ENCODE results near the gene NMRK1. TPM values are rescaled to one million over a fixed set of nuclear protein-coding genes. Genes with fewer than 3 reads are reported as not detected.

The NMRK1 gene
- total and polyA plus RNA-seq, 2 of the 13 experiments (the other 11 are each of a cell fraction or from before 2014, with no cell fraction given): 9.1 to 12.9 TPM

DNA sequence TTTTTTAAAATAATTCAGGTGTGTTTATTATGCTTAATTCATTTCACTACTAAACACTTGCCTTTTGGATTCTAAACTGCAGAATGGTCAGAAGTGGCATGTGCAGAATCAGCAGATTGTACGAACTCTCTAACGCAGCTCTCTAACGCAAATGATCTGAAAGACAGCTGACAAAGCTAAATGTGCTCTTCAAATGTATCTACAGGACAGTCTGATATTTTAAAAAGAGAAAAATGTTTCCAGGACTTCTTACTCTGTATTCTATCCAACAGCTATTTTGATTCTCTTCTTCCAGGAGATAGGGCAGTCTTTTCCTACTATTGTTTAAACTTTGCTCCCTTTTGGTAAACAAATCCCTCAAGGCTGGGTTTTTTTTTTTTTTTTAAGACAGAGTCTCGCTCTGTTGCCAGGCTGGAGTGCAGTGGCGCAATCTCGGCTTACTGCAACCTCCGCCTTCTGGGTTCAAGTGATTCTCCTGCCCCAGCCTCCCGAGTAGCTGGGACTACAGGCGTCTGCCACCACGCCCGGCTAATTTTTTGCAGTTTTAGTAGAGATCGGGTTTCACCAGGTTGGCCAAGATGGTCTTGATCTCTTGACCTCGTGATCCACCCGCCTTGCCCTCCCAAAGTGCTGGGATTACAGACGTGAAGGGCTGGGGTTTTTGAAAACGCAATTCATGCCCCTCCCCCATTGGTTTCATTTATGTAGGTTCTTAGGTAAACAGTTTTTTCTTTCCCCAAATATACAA, 1.2 kb downstream of the NMRK1 start (continued):
- TF ChIP-seq, protein P1, sequence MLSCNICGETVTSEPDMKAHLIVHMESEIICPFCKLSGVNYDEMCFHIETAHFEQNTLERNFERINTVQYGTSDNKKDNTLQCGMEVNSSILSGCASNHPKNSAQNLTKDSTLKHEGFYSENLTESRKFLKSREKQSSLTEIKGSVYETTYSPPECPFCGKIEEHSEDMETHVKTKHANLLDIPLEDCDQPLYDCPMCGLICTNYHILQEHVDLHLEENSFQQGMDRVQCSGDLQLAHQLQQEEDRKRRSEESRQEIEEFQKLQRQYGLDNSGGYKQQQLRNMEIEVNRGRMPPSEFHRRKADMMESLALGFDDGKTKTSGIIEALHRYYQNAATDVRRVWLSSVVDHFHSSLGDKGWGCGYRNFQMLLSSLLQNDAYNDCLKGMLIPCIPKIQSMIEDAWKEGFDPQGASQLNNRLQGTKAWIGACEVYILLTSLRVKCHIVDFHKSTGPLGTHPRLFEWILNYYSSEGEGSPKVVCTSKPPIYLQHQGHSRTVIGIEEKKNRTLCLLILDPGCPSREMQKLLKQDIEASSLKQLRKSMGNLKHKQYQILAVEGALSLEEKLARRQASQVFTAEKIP (CRISPR knock-in tag; IDR thresholded peaks at IDR 0.05; ENCODE audit: borderline replicate concordance): no peak
- TF ChIP-seq ZNF430 (CRISPR knock-in tag; IDR thresholded peaks at IDR 0.05) (0 out of 2 replicates have a peak, but pooled peaks have one; percentile 49), STAG1 (CRISPR knock-in tag; IDR thresholded peaks at IDR 0.05) (no peak), ZNF577 (CRISPR knock-in tag; IDR thresholded peaks at IDR 0.05; ENCODE audit: borderline replicate concordance, low read depth) (no peak), ZNF564 (CRISPR knock-in tag; IDR thresholded peaks at IDR 0.05) (no peak), HMGA1 (CRISPR knock-in tag; conservative IDR thresholded peaks at IDR 0.05) (no peak), SIX1 (CRISPR knock-in tag; IDR thresholded peaks at IDR 0.05; ENCODE audit: borderline replicate concordance) (peak; percentile 61; the same call in 1 of the 2 replicates), ZBTB42 (CRISPR knock-in tag; IDR thresholded peaks at IDR 0.05) (no peak), ZNF20 (CRISPR knock-in tag; IDR thresholded peaks at IDR 0.05) (no peak), LRRFIP1 (CRISPR knock-in tag; conservative IDR thresholded peaks at IDR 0.05) (no peak), ZFP82 (CRISPR knock-in tag; IDR thresholded peaks at IDR 0.05; ENCODE audit: borderline replicate concordance) (no peak), BHLHE40 (IDR thresholded peaks at IDR 0.05; ENCODE audit: low read length) (no peak), REL (CRISPR knock-in tag; conservative IDR thresholded peaks at IDR 0.05) (no peak), SALL1 (CRISPR knock-in tag; IDR thresholded peaks at IDR 0.05) (peak; percentile 73), ZNF343 (CRISPR knock-in tag; IDR thresholded peaks at IDR 0.05) (no peak), PPARG (CRISPR knock-in tag; conservative IDR thresholded peaks at IDR 0.05) (no peak), KDM4B (CRISPR knock-in tag; IDR thresholded peaks at IDR 0.05) (no peak), ZFAT (CRISPR knock-in tag; conservative IDR thresholded peaks at IDR 0.05) (no peak), ZFP36L1 (CRISPR knock-in tag; IDR thresholded peaks at IDR 0.05) (no peak), ZNF136 (CRISPR knock-in tag; IDR thresholded peaks at IDR 0.05; ENCODE audit: low read depth) (0 out of 2 replicates have a peak, but pooled peaks have one; percentile 21)
- TF ChIP-seq, protein P2, sequence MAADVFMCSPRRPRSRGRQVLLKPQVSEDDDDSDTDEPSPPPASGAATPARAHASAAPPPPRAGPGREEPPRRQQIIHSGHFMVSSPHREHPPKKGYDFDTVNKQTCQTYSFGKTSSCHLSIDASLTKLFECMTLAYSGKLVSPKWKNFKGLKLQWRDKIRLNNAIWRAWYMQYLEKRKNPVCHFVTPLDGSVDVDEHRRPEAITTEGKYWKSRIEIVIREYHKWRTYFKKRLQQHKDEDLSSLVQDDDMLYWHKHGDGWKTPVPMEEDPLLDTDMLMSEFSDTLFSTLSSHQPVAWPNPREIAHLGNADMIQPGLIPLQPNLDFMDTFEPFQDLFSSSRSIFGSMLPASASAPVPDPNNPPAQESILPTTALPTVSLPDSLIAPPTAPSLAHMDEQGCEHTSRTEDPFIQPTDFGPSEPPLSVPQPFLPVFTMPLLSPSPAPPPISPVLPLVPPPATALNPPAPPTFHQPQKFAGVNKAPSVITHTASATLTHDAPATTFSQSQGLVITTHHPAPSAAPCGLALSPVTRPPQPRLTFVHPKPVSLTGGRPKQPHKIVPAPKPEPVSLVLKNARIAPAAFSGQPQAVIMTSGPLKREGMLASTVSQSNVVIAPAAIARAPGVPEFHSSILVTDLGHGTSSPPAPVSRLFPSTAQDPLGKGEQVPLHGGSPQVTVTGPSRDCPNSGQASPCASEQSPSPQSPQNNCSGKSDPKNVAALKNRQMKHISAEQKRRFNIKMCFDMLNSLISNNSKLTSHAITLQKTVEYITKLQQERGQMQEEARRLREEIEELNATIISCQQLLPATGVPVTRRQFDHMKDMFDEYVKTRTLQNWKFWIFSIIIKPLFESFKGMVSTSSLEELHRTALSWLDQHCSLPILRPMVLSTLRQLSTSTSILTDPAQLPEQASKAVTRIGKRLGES (CRISPR knock-in tag; IDR thresholded peaks at IDR 0.05; ENCODE audit: borderline replicate concordance): no peak
- TF ChIP-seq, protein P3, sequence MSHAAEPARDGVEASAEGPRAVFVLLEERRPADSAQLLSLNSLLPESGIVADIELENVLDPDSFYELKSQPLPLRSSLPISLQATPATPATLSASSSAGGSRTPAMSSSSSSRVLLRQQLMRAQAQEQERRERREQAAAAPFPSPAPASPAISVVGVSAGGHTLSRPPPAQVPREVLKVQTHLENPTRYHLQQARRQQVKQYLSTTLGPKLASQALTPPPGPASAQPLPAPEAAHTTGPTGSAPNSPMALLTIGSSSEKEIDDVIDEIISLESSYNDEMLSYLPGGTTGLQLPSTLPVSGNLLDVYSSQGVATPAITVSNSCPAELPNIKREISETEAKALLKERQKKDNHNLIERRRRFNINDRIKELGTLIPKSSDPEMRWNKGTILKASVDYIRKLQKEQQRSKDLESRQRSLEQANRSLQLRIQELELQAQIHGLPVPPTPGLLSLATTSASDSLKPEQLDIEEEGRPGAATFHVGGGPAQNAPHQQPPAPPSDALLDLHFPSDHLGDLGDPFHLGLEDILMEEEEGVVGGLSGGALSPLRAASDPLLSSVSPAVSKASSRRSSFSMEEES (CRISPR knock-in tag; IDR thresholded peaks at IDR 0.05): no peak

Data from HepG2 (cell line).